ENCODE measurements around the gene RAB13.
A peak's percentile ranks its signal among the peaks of the same experiment; 100 is the strongest.
"Not testable (repeated sequence)": the region's sequence is repeated elsewhere in the genome, so short reads cannot be mapped to it uniquely, and the experiment has no call there.

Gene RAB13

DNA sequence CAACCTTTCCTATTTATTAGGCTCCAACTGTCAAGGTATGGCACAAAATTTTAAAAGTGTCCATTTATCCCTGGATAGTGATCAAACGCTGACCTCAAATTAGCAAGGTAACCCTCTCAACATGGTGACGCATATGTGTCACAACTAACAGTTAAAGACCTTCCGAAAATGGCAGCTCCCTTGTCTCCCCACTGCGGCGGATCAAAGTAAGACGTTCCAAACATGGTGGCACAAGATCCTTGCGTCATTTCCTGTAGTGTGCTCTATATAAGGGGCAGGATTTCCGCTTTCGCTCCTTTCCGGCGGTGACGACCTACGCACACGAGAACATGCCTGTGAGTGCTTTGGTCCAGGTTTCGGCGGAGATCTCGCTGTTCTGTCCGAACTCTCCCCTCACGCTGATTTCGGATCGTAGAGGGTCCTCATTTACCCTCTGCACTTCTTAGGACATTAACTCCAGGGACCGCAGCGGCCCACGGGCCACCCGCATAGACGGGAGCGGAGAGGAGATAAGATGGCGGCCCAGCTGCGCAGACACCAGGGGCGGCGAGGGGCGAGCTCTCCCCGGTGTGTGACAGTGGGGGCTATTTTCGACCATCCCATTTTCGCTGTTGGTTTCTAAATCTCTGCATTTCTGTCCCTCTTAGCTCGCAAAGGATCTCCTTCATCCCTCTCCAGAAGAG, 4.5 kb upstream of the RAB13 start, which contains the start of gene RPS27:
RPS27 (plus strand) TSS at position 295 of the 683 bp plus-strand sequence; CDS start at position 330, 35 bp downstream.
- Mint-ChIP-seq H3K9me3 (peaks cover 3% of the 10 kb centered on the region), H3K4me1 (ENCODE audit: low read depth) (peaks cover 40% of the 10 kb centered on the region), H3K27me3 (ENCODE audit: low read depth) (peaks cover 2% of the 10 kb centered on the region), H3K4me3 (peak within 1 kb of the TSS; percentile 91), H3K36me3 (ENCODE audit: low read depth) (peaks cover 33% of the 10 kb centered on the region), H3K27ac (peak within 1 kb of the TSS; percentile 97)

DNA sequence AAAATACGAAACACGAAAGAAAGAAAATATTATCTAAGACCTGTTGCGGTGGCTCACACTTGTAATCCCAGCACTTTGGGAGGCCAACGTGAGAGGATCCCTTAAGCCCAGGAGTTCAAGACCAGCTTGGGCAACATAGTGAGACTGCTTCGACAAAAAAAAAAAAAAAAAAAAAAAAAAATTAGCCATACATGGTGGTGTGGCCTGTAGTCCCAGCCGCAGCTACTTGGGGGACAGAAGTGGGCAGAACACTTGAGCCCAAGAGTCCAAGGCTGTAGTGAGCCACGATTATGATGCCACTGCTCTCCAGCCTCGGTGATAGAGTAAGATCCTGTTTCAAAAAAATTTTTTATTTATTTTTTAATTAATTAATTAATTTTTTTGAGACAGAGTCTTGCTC, 1.5 kb upstream of the RAB13 start:
- Mint-ChIP-seq H3K4me3 (no peak overlapping the region), H3K4me1 (ENCODE audit: low read depth) (peaks cover 41% of the 10 kb centered on the region)

DNA sequence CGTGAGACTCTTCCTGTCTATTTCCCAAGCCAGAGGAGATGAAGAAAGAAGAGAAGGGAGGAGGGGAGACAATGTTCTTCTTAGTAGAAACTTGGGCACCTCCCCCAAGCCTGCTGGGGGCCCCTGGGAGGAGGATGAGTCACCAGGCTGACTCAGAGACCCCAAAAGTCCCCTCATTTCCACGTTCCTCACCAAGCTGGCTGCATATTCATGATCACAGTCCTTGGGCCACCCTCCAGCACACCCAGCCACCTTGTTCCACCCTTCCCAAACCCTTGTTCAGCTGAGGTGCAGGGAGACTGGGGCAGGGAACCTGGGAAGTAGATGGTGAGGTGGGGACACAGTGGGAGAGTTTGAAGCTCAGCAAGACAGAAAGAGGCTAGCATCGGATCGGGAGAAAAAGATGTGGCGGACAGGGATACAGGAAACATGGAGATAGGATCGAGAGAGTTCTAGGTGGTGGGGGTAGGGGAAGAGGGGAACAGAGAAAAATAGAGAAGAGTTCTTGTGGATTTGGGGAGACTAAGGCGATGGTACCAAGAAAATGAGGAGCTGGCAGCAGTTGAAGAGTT, 712 bp downstream of the RAB13 start:
- Mint-ChIP-seq H3K27ac (peak overlapping the region; percentile 54), H3K9me3 (peaks cover 2% of the 10 kb centered on the region), H3K36me3 (ENCODE audit: low read depth) (peaks cover 1% of the 10 kb centered on the region), H3K4me1 (ENCODE audit: low read depth) (peaks cover 28% of the 10 kb centered on the region), H3K4me3 (peak overlapping the region; percentile 64), H3K27me3 (ENCODE audit: low read depth) (peaks cover 4% of the 10 kb centered on the region)

More for the DNA sequence above, 1.5 kb upstream of the RAB13 start:
- peak overlapping the region; percentile 80 for H3K27ac Mint-ChIP-seq
- H3K27me3 Mint-ChIP-seq (ENCODE audit: low read depth) = peaks cover 4% of the 10 kb centered on the region
- H3K9me3 Mint-ChIP-seq = peaks cover 3% of the 10 kb centered on the region
- peaks cover 20% of the 10 kb centered on the region for H3K36me3 Mint-ChIP-seq (ENCODE audit: low read depth)

DNA sequence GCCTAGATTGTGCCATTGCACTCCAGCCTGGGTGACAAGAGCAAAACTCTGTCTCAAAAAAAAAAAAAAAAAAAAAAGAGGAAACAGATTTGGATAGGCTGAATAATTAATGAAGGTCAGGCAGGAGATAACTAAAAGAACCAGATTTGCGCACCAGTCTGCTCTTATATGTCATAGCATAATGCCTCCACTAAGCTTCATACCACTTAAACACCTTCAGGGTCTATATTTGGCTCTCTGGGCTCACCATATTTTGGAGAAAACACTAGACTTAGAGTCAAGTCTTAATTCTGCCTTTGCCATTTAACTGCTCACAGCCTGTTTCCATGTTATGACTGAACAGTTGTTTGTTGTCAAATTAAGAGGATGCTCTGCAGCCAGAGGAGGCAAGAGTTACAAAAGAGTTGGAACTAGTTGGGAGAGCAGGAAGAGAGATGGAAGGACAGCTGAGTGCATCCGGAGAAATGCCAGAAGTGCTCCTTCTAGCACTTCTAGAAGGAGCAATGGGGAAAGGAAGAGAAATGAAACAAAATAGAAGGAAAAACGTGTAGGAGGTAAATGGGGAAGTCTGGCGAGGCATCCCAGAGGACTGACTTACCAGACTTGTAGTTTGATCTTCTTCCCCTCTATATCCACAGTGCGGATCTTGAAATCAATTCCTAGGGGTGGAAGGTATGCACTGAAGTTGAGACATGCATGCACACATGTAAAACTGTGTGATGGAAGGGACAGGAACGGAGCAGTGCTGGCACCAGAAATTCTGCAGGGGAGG, 1.8 kb downstream of the RAB13 start:
- no peaks in the 10 kb centered on the region for H3K9me3 Mint-ChIP-seq
- H3K36me3 Mint-ChIP-seq (ENCODE audit: low read depth) = no peaks in the 10 kb centered on the region
- H3K4me1 Mint-ChIP-seq (ENCODE audit: low read depth) = peaks cover 24% of the 10 kb centered on the region
- H3K27me3 Mint-ChIP-seq (ENCODE audit: low read depth) = peaks cover 4% of the 10 kb centered on the region
- no peak overlapping the region for H3K27ac Mint-ChIP-seq
- H3K4me3 Mint-ChIP-seq = no peak overlapping the region

DNA sequence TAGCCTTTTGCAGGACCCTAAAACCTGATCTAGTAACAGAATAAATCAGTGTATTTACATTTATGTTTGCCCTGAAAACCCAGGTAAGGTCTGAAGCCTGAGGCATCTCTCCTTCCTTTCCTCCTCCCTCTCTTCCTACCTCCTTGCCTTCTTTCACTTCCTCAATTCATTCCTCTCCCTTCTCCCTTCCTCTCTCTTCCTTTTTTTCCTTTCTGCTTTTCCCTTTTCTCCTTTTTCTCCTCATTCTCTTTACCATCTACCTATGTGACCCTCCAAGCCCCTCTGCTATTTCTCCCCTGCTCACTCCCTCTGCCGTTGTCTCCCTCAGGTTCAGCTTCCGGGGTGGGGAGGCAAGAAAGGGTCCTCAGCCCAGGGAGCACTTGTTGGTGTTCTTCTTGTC, 4.4 kb downstream of the RAB13 start:
- not testable (repeated sequence) for H3K27me3 Mint-ChIP-seq (ENCODE audit: low read depth); H3K4me3 Mint-ChIP-seq; H3K9me3 Mint-ChIP-seq; H3K36me3 Mint-ChIP-seq (ENCODE audit: low read depth); H3K27ac Mint-ChIP-seq
- H3K4me1 Mint-ChIP-seq (ENCODE audit: low read depth) = peaks cover 29% of the 10 kb centered on the region

DNA sequence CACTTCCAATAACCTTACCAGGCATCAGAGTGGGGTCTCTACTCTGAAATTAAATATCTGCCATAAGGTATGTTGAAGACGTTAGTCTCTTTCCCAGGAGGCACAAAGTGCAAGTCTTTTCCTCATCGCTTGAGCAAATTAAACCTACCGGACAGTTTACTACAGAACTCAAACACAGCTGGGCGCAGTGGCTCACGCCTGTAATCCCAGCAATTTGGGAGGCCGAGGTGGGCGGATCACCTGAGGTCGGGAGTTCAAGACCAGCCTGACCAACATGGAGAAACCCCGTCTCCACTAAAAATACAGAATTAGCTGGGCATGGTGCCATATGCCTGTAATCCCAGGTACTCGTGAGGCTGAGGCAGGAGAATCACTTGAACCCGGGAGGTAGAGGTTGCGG, 7.0 kb downstream of the RAB13 start:
- H3K4me1 Mint-ChIP-seq (ENCODE audit: low read depth) = peaks cover 25% of the 10 kb centered on the region
- H3K27ac Mint-ChIP-seq; H3K27me3 Mint-ChIP-seq (ENCODE audit: low read depth); H3K9me3 Mint-ChIP-seq: not testable (repeated sequence)
- peaks cover 26% of the 10 kb centered on the region for H3K36me3 Mint-ChIP-seq (ENCODE audit: low read depth)
- H3K4me3 Mint-ChIP-seq = peak overlapping the region; percentile 97

DNA sequence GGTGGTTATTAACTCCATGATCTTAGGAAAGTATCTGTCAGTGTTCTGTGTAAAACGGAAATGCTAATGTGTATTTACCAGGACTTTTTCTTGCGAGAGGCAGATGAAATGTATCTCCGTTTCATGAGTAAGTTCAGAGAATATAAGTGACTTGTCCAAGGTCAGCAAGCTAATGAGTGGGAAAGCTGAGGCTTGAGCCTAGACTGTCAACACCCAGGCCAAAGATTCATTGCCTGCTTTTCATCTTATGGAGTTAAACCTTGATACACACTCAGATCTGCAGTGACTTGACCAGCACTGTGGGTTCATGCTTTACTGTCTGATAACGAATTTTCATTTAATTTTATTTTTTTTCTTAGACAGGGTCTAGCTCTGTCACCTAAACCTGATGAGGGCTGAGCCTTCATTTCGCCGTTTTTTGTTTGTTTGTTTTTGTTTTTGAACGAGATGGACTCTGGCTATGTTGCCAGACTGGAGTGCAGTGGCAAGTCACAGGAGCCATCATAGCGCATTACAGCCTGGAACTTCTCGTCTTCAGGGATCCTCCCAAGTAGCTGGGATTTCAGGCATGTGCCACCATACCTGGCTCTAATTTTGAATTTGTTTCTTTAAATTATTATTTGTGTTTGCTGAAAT, 7.7 kb downstream of the RAB13 start:
- Mint-ChIP-seq H3K9me3 (no peaks in the 10 kb centered on the region), H3K4me1 (ENCODE audit: low read depth) (peaks cover 27% of the 10 kb centered on the region), H3K4me3 (peak overlapping the region; percentile 97), H3K36me3 (ENCODE audit: low read depth) (peaks cover 32% of the 10 kb centered on the region), H3K27me3 (ENCODE audit: low read depth) (no peaks in the 10 kb centered on the region), H3K27ac (peak overlapping the region; percentile 85)

DNA sequence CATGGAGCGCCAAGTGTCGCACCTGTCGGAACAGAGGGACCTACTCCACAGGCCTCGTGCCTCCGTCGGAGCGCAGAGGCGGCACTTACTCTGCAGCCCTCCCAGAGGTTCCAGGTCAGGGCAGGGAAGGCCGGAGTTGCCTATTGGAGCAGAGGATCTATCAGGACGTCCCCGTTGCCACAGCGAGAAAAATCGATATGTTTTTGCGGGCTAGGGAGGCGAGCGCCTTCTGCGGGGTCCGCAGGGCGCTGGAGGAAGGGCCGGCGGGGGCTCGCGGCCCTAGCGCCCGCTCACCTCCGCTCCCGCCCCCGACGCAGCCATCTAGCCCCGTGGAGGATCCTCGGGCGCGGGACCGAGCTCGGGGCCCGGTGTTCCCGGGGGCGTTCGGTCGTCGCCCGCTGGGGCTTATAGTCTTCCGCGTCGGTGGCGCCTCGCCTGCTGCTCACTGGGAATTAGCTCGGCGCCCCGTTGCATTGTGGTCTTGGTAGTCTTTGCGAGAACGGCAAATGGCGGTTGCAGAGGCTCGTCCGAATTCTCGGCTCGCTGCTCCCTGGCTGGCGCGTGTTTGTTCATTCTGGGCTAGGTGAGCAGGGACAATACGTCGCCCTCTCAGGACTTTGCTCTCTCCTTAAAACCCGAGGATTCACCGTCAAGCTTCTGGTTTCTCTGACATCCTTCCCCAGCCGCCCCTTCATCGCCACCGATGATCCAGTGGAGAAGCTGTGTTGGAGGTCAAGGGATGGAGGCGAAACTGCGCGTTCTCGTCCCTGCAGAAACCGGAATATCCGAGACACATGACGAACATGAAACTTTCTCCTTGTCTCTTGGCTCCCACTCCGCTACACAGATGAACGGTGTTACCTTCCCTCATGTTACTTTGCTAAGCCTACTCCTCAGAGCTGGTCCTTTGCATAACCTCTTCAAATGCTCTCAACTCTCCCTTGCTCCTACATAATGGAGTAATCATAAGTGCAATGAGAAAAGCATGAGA, 8.6 kb downstream of the RAB13 start, which contains the start of gene JTB:
JTB (minus strand) TSS at position 425 of the 991 bp plus-strand sequence; CDS start at position 3, 422 bp downstream.
- Mint-ChIP-seq H3K27me3 (ENCODE audit: low read depth) (no peaks in the 10 kb centered on the region), H3K4me3 (peak within 1 kb of the TSS; percentile 97), H3K9me3 (no peaks in the 10 kb centered on the region), H3K36me3 (ENCODE audit: low read depth) (peaks cover 39% of the 10 kb centered on the region), H3K4me1 (ENCODE audit: low read depth) (peaks cover 28% of the 10 kb centered on the region), H3K27ac (peak within 1 kb of the TSS; percentile 93)

DNA sequence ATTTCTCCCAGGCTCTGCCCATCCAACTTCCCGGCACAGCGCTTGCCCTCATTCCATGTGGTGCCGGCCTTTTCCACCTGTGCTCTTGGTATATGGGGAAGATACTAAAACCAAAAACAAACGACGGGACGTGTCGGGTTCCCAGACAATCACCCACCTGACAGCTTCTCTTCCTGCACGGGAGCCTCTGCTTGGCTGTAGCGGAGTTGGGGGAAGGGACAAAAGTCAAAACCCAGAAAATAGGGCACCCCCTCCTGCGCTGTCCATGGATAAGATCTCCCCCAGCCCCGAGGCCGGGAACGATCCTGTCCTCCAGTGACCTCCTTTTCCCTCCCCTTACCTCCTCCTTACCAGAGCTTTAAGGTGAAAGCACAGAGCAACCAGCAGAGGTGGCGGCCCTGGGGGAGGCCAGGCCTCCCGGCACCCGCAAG, 9.3 kb downstream of the RAB13 start:
- H3K36me3 Mint-ChIP-seq (ENCODE audit: low read depth) = peaks cover 39% of the 10 kb centered on the region
- H3K27ac Mint-ChIP-seq = peak overlapping the region; percentile 93
- H3K27me3 Mint-ChIP-seq (ENCODE audit: low read depth) = no peaks in the 10 kb centered on the region
- peaks cover 35% of the 10 kb centered on the region for H3K4me1 Mint-ChIP-seq (ENCODE audit: low read depth)
- no peaks in the 10 kb centered on the region for H3K9me3 Mint-ChIP-seq
- peak overlapping the region; percentile 97 for H3K4me3 Mint-ChIP-seq

DNA sequence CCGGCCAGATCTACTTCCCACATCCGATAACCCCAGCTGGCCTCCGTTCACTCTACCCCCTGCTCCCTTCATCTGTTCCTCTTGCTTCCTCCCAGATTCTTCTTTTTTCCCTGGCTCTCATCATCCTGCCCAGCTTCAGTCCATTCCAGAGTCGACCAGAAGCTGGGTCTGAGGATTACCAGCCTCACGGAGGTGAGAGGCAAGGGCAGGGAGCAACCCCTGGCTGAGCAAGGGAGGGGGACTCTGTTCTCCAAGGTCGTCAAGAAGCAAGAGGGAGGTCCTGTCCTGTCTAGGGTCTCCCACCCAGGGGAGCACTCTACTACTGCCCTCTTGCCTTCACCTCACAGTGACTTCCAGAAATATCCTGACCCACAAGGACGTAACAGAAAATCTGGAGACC, 12.6 kb downstream of the RAB13 start:
- no peak overlapping the region for H3K4me3 Mint-ChIP-seq
- H3K27me3 Mint-ChIP-seq (ENCODE audit: low read depth) = no peaks in the 10 kb centered on the region
- H3K4me1 Mint-ChIP-seq (ENCODE audit: low read depth) = peaks cover 37% of the 10 kb centered on the region
- no peaks in the 10 kb centered on the region for H3K9me3 Mint-ChIP-seq
- no peak overlapping the region for H3K27ac Mint-ChIP-seq
- peaks cover 39% of the 10 kb centered on the region for H3K36me3 Mint-ChIP-seq (ENCODE audit: low read depth)

DNA sequence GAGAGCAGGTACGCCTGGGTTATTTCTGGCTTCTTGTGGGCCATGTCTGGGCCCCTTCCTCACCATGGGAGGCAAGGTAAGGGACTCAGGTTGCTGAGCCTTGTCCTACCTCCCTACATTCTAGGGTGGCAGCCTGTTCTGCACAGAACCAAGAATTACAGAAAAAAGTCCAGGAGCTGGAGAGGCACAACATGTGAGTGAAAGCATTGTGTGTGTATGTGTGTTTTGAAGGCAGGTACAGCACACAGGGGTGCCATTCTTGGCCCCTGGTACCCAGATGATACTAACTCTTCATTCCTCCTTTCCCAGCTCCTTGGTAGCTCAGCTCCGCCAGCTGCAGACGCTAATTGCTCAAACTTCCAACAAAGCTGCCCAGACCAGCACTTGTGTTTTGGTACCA, 13.1 kb downstream of the RAB13 start:
- H3K27me3 Mint-ChIP-seq (ENCODE audit: low read depth) = no peaks in the 10 kb centered on the region
- peaks cover 39% of the 10 kb centered on the region for H3K36me3 Mint-ChIP-seq (ENCODE audit: low read depth)
- peaks cover 34% of the 10 kb centered on the region for H3K4me1 Mint-ChIP-seq (ENCODE audit: low read depth)
- H3K4me3 Mint-ChIP-seq = no peak overlapping the region
- no peak overlapping the region for H3K27ac Mint-ChIP-seq
- no peaks in the 10 kb centered on the region for H3K9me3 Mint-ChIP-seq

DNA sequence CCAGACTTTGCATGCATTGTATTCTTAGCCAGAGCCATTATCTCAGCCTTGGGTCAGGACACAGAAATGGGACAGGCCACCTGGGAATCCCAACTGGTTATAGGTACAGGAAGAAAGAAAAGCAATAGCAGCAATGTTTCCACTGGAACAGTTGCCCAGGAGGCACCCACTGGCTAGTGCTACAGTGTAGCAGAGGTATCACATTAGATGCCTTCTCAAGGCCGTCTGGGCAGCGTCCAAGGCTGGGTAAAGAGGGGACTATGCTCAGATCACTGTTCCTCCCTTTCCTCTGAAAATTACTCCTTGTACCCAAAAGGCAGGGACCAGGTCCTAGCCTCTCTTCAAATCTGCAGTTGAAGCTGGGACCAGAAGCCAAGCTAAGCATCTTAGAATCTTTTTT, 15.8 kb downstream of the RAB13 start:
- no peaks in the 10 kb centered on the region for H3K27me3 Mint-ChIP-seq (ENCODE audit: low read depth)
- H3K4me1 Mint-ChIP-seq (ENCODE audit: low read depth) = peaks cover 41% of the 10 kb centered on the region
- peaks cover 28% of the 10 kb centered on the region for H3K36me3 Mint-ChIP-seq (ENCODE audit: low read depth)
- H3K4me3 Mint-ChIP-seq = no peak overlapping the region
- H3K27ac Mint-ChIP-seq = no peak overlapping the region
- no peaks in the 10 kb centered on the region for H3K9me3 Mint-ChIP-seq

DNA sequence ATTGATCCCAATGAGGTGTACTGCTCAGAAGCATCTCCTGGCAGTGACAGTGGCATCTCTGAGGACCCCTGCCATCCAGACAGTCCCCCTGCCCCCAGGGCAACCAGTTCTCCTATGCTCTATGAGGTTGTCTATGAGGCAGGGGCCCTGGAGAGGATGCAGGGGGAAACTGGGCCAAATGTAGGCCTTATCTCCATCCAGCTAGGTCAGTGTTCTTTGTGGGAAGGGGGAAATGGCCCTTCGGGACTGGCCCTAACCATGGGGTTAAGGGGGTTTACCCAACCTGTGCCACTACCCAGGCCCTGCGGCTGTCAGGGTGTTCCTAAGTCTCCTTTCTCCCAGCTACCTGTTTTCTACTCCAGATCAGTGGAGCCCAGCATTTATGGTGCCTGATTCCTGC, 17.2 kb downstream of the RAB13 start:
- Mint-ChIP-seq H3K4me3 (peak overlapping the region; percentile 56), H3K27ac (peak overlapping the region; percentile 49), H3K9me3 (no peaks in the 10 kb centered on the region), H3K27me3 (ENCODE audit: low read depth) (no peaks in the 10 kb centered on the region), H3K4me1 (ENCODE audit: low read depth) (peaks cover 43% of the 10 kb centered on the region), H3K36me3 (ENCODE audit: low read depth) (peaks cover 18% of the 10 kb centered on the region)

Data from T-helper 1 cell treated with Interleukin-12 subunit alpha and Interleukin-12 subunit beta and Interleukin-4 antibody, amounts not matched to agents 30 μg/mL and 1 μg/mL, for 36 hours (primary cell).